OCI-LY1 (cell line): ENCODE measurements around the gene PTPRZ1.

Experiments used
- H2AFZ ChIP-seq: fragments of 200-600 bp; sonication (generic), shearing (Covaris generic); 2 replicates; pipeline ENCODE4 v1.6.0; 2014; ENCODE audit warnings: antibody characterized with exemption, mild to moderate bottlenecking, low read length
- H3F3A ChIP-seq: fragments of 200-600 bp; sonication (generic), shearing (Covaris generic); 2 replicates; pipeline ENCODE4 v1.6.0; 2014; ENCODE audit warnings: mild to moderate bottlenecking, antibody characterized with exemption, low read length, moderate library complexity; ENCODE audit not compliant: insufficient read depth
- H3K27ac ChIP-seq: fragments of 200-600 bp; sonication (generic); 2 replicates; pipeline ENCODE4 v1.5.1; 2014; ENCODE audit warnings: low read length, mixed run types, mild to moderate bottlenecking, low read depth; ENCODE audit not compliant: poor library complexity, severe bottlenecking
- H3K27me3 ChIP-seq: fragments of 200-600 bp; sonication (generic); 2 replicates; pipeline ENCODE4 v1.6.0; 2014; ENCODE audit warnings: antibody characterized with exemption, mild to moderate bottlenecking, low read length, moderate library complexity; ENCODE audit not compliant: insufficient read depth
- H3K36me3 ChIP-seq: fragments of 200-600 bp; sonication (generic); 2 replicates; pipeline ENCODE4 v1.6.1; 2014; ENCODE audit warnings: mild to moderate bottlenecking, antibody characterized with exemption, low read length, moderate library complexity, mixed read lengths; ENCODE audit not compliant: insufficient read depth
- H3K4me1 ChIP-seq: fragments of 200-600 bp; sonication (generic); 2 replicates; pipeline ENCODE4 v1.5.1; 2014; ENCODE audit warnings: mild to moderate bottlenecking, low read length, moderate library complexity; ENCODE audit not compliant: insufficient read depth, severe bottlenecking
- H3K4me2 ChIP-seq: fragments of 200-600 bp; sonication (generic), shearing (Covaris generic); 2 replicates; pipeline ENCODE4 v1.6.1; 2014; ENCODE audit warnings: low read length
- H3K4me3 ChIP-seq: fragments of 200-600 bp; sonication (generic); 2 replicates; pipeline ENCODE4 v1.5.1; 2014; ENCODE audit warnings: low read length, low read depth, mild to moderate bottlenecking, mixed read lengths; ENCODE audit not compliant: poor library complexity, severe bottlenecking
- H3K79me2 ChIP-seq: fragments of 200-600 bp; shearing (Covaris generic); 2 replicates; pipeline ENCODE4 v1.6.1; 2016; ENCODE audit warnings: mixed run types, low read length, mixed read lengths; ENCODE audit not compliant: insufficient read depth
- H3K9ac ChIP-seq: fragments of 200-600 bp; sonication (generic), shearing (Covaris generic); 2 replicates; pipeline ENCODE4 v1.6.1; 2014; ENCODE audit warnings: mild to moderate bottlenecking, low read length, mixed read lengths
- H3K9me2 ChIP-seq: fragments of 200-600 bp; sonication (generic), shearing (Covaris generic); 2 replicates; pipeline ENCODE4 v1.6.1; 2014; ENCODE audit warnings: low read depth, mild to moderate bottlenecking, low read length, mixed read lengths
- H3K9me3 ChIP-seq: fragments of 200-600 bp; shearing (Covaris generic); 2 replicates; pipeline ENCODE4 v1.6.1; 2014; ENCODE audit warnings: low read length, mixed read lengths
- H4K20me1 ChIP-seq: fragments of 200-600 bp; sonication (generic), shearing (Covaris generic); 2 replicates; pipeline ENCODE4 v1.6.0; 2016; ENCODE audit warnings: mild to moderate bottlenecking, low read length; ENCODE audit not compliant: insufficient read depth
- EZH2 ChIP-seq: fragments of 200-600 bp; sonication (generic), shearing (Covaris generic); IDR thresholded peaks from 2 replicates; pipeline ENCODE4 v1.8.0; 2017; ENCODE audit warnings: borderline replicate concordance, mixed run types, mild to moderate bottlenecking, antibody characterized with exemption, low read length, moderate library complexity, mixed read lengths
- TF ChIP-seq, protein P1 (sequence below): fragments of 200-600 bp; sonication (generic), shearing (Covaris generic); IDR thresholded peaks from 2 replicates; pipeline ENCODE4 v1.5.1; 2017; ENCODE audit warnings: mild to moderate bottlenecking, antibody characterized with exemption, low read length, moderate library complexity, mixed read lengths

The PTPRZ1 gene

DNA sequence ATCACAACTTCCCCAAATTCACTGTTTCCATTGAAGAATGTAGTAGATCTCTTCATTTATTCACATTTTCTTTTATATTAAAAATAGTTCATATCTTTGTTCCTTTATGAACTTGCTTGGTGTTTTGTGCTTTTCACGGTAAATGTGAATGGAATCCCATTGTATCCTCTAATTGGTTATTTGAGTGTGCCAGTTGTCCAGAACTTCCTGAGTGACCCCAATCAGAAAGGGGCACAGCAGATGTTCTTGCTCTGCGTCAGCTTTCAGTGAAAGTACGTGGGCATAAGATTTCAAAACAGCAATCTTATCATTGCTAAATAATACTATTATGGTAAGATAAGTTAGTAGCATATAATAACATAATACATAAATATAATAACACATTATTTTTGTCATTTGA lies 47.0 kb downstream of the PTPRZ1 start:
- H3K27ac ChIP-seq: no peak overlapping the region

DNA sequence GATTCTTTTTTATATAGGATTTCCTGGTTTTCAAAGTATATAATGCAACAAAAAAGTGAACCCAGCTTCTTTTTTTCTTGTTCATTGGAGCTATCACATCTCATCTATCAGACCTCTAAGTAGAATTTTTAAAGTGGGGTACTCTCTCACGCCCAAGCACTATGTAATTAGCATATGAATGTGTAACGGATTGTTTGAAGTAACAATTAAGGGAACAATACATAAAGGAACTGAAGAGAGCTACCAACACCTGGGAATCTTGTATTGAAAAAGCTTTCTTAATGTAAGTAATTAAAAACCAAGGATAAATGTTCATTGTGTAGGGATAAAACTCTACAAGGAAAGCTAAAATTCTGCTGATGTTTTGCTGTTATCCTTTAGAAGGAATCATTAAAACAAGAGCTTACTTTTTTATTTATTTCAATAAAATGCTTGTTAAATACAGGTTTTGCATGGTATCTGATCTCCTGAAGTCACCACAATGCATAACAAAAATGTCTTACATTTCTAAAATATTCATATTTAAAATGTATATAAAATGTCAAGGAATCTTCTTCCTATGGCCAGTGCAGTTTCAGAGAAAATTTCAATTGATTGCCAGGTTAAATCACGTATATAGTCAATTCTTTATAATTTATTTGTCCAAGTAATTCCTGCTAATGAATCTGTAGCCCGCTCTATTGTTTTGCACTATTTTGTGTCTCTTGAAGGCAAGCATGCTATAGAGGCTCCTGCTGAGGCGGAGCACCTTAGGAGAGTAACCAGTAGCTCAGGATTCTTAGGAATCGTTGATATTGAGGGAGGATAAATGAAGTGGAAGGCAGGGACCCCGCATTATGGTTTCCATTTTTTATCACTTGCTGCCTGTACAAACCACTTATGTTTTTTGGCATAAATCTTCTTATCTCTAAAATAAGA lies 51.6 kb downstream of the PTPRZ1 start:
- no peak overlapping the region for H3K4me2 ChIP-seq
- TF ChIP-seq, protein P1, sequence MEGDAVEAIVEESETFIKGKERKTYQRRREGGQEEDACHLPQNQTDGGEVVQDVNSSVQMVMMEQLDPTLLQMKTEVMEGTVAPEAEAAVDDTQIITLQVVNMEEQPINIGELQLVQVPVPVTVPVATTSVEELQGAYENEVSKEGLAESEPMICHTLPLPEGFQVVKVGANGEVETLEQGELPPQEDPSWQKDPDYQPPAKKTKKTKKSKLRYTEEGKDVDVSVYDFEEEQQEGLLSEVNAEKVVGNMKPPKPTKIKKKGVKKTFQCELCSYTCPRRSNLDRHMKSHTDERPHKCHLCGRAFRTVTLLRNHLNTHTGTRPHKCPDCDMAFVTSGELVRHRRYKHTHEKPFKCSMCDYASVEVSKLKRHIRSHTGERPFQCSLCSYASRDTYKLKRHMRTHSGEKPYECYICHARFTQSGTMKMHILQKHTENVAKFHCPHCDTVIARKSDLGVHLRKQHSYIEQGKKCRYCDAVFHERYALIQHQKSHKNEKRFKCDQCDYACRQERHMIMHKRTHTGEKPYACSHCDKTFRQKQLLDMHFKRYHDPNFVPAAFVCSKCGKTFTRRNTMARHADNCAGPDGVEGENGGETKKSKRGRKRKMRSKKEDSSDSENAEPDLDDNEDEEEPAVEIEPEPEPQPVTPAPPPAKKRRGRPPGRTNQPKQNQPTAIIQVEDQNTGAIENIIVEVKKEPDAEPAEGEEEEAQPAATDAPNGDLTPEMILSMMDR: no peak
- TF ChIP-seq EZH2: no peak

More for the DNA sequence above, 47.0 kb downstream of the PTPRZ1 start:
- Histone ChIP-seq H3K4me1 (no peaks in the 10 kb centered on the region), H3K9ac (no peak overlapping the region), H3F3A (no peaks in the 10 kb centered on the region), H3K9me2 (no peaks in the 10 kb centered on the region), H2AFZ (no peak overlapping the region), H3K36me3 (no peaks in the 10 kb centered on the region), H3K9me3 (no peaks in the 10 kb centered on the region), H3K4me2 (no peak overlapping the region), H4K20me1 (no peaks in the 10 kb centered on the region), H3K79me2 (no peaks in the 10 kb centered on the region), H3K27me3 (no peaks in the 10 kb centered on the region), H3K4me3 (no peak overlapping the region)
- no peak for TF ChIP-seq EZH2
- TF ChIP-seq, protein P1: no peak

DNA sequence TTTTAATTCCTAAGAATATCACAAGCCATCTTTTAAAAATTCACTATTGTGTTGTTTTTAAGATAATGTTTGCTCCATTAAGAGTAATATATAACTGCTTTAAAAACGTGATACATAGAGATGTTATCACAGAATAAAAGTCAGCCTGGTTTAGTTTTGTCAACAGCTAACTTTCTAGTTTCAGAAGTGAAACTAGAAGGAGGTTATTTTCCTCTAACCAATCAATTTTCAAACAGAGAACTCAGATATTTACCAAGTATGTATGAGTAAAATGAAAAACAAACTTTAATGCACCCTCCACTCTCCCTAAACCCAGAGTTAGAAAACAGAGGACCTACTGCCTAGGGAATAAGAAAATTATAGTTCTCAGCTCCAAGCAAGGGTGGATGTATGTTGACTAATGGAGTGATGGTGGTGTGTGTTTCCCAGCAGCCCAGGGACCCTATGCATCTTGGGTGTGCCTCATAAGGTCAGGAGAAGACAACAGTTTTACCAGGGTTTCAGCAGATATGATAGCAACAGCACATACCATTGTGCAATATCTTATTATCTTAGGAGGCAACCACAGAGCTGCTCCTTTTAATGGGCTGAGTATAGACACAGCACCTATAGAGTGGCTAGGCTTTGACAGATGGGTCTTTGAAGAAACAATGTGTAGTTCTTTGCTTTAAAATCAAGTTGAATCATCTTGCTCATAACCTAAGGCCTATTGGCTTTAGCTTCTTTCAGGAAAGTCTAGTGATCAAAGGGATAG lies 58.4 kb downstream of the PTPRZ1 start:
- no peak overlapping the region for H2AFZ ChIP-seq
- no peak for TF ChIP-seq EZH2
- TF ChIP-seq, protein P1: no peak
- no peaks in the 10 kb centered on the region for H3K4me1 ChIP-seq
- no peaks in the 10 kb centered on the region for H3K9me2 ChIP-seq
- H3K9me3 ChIP-seq: no peaks in the 10 kb centered on the region
- H4K20me1 ChIP-seq: no peaks in the 10 kb centered on the region
- no peaks in the 10 kb centered on the region for H3F3A ChIP-seq
- H3K79me2 ChIP-seq: no peaks in the 10 kb centered on the region
- no peaks in the 10 kb centered on the region for H3K27me3 ChIP-seq
- H3K4me2 ChIP-seq: no peak overlapping the region
- H3K27ac ChIP-seq: no peak overlapping the region
- no peaks in the 10 kb centered on the region for H3K36me3 ChIP-seq
- H3K4me3 ChIP-seq: no peak overlapping the region
- H3K9ac ChIP-seq: no peak overlapping the region

More for the DNA sequence above, 51.6 kb downstream of the PTPRZ1 start:
- Histone ChIP-seq H3K9me3 (no peaks in the 10 kb centered on the region), H3K79me2 (no peaks in the 10 kb centered on the region), H3K9ac (no peak overlapping the region), H3F3A (no peaks in the 10 kb centered on the region), H2AFZ (no peak overlapping the region), H3K27ac (no peak overlapping the region), H3K9me2 (no peaks in the 10 kb centered on the region), H4K20me1 (no peaks in the 10 kb centered on the region; the same call in 1 of the 2 replicates), H3K27me3 (0 out of 2 replicates have a peak, but pooled peaks cover 4% of the 10 kb centered on the region), H3K36me3 (no peaks in the 10 kb centered on the region), H3K4me1 (no peaks in the 10 kb centered on the region), H3K4me3 (no peak overlapping the region)
